ENCODE results near the gene SMAD6. TPM values are rescaled to one million over a fixed set of nuclear protein-coding genes. Genes with fewer than 3 reads are reported as not detected.

Gene SMAD6
- total and polyA plus RNA-seq, 9 of the 15 experiments (the other 6 are each of a cell fraction or from before 2014, with no cell fraction given) = 0.10 to 15.5 (median 3.7) TPM

- no peak for TF ChIP-seq E2F8 (IDR thresholded peaks at IDR 0.05; ENCODE audit: low read depth, partially characterized antibody)
- TF ChIP-seq SETDB1 (IDR thresholded peaks at IDR 0.05; ENCODE audit: low read length) = no peak
- TF ChIP-seq GABPA (tag; conservative IDR thresholded peaks at IDR 0.05; ENCODE audit: low read depth) = 0 out of 2 replicates have a peak, but pooled peaks have one; percentile 24
- no peak for TF ChIP-seq TAF15 (IDR thresholded peaks at IDR 0.05; ENCODE audit: low read depth, low read length)
- TF ChIP-seq YY1 (IDR thresholded peaks at IDR 0.05; ENCODE audit: borderline replicate concordance in 1 of 3, control insufficient read depth in 1 of 3, extremely low read depth in 1 of 3, insufficient read depth in 3 of 3, insufficient read length in 1 of 3, insufficient replicate concordance in 2 of 3, low read depth in 1 of 3, low read length in 2 of 3) = no peak
- no peak for TF ChIP-seq KAT2B (IDR thresholded peaks at IDR 0.05; ENCODE audit: low read depth, low read length)
- TF ChIP-seq HNRNPLL (IDR thresholded peaks at IDR 0.05; ENCODE audit: low read depth, low read length, poor library complexity, severe bottlenecking) = no peak
- no peak for TF ChIP-seq ZNF140 (CRISPR knock-in tag; IDR thresholded peaks at IDR 0.05)
- TF ChIP-seq KAT7 (CRISPR knock-in tag; IDR thresholded peaks at IDR 0.05; ENCODE audit: borderline replicate concordance) = no peak
- TF ChIP-seq THAP7 (CRISPR knock-in tag; IDR thresholded peaks at IDR 0.05) = 0 out of 2 replicates have a peak, but pooled peaks have one; percentile 19
- TF ChIP-seq FOXM1 (IDR thresholded peaks at IDR 0.05; ENCODE audit: low read depth) = no peak
- 0 out of 2 replicates have a peak, but pooled peaks have one; percentile 9 for TF ChIP-seq FOXM1 (CRISPR knock-in tag; IDR thresholded peaks at IDR 0.05; ENCODE audit: low read depth)
- TF ChIP-seq ZNF143 (CRISPR knock-in tag; IDR thresholded peaks at IDR 0.05) = no peak
- no peak for TF ChIP-seq LEF1 (IDR thresholded peaks at IDR 0.05)
- no peak for TF ChIP-seq STAT6 (CRISPR knock-in tag; IDR thresholded peaks at IDR 0.05)
Measured at GRCh38 chr15:66679061-66679656, 22.9 kb upstream of the SMAD6 start (continued).

Data from K562 (cell line).